Peyer's patch (tissue), 4 donors: ENCODE results near the gene ST7.

Experiments used
- CTCF ChIP-seq, 6 experiments: fragments of 450-650 bp in 4 of 6; fragments of 200-600 bp in 2 of 6; sonication (generic) in 1 of 6; IDR thresholded peaks; one replicate each; pipeline ENCODE4 v1.5.1; 2017 to 2019; ENCODE audit warnings: antibody characterized with exemption in 6 of 6, mild to moderate bottlenecking in 3 of 6, moderate library complexity in 1 of 6
- POLR2A ChIP-seq, 2 donors: fragments of 450-650 bp; IDR thresholded peaks; one replicate each; pipeline ENCODE4 v1.5.1; 2017; ENCODE audit warnings: antibody characterized with exemption in 2 of 2, mild to moderate bottlenecking in 2 of 2, moderate library complexity in 2 of 2

GRCh38 chr7:117010375-117011133 lies 57.3 kb downstream of the ST7 start:
- TF ChIP-seq CTCF (IDR thresholded peaks at IDR 0.05) (no peak), POLR2A (IDR thresholded peaks at IDR 0.05) (no peak)
